Measurements from ENCODE around the gene MYH11. TPM values are rescaled to one million over a fixed set of nuclear protein-coding genes. Genes with fewer than 3 reads are reported as not detected.

MYH11 gene
- total and polyA plus RNA-seq, 4 experiments from 2014 or later = 0.26 to 1.9 TPM; not detected in 2

GRCh38 chr16:15743657-15744056 lies 113.2 kb downstream of the MYH11 start:
- Histone ChIP-seq H3K9me3 (ENCODE audit: control insufficient read depth in 1 of 2, low read length in 2 of 2) (no peaks in the 10 kb centered on the region), H3K36me3 (ENCODE audit: insufficient read depth, low read length) (no peaks in the 10 kb centered on the region), H3K27me3 (ENCODE audit: insufficient read depth, low read length) (no peaks in the 10 kb centered on the region), H3K4me3 (ENCODE audit: low read length in 2 of 2) (no peak overlapping the region), H3K4me1 (ENCODE audit: insufficient read depth, low read length) (no peaks in the 10 kb centered on the region), H3K27ac (ENCODE audit: low read depth, low read length) (no peak overlapping the region)
- ChIA-PET CTCF (ENCODE audit: partially characterized antibody) (no interaction called here), POLR2A (ENCODE audit: partially characterized antibody) (no interaction called here)
- H3K9me3 Mint-ChIP-seq = peaks cover 0 to 7% (median 4%) of the 10 kb centered on the region in 8 donors
- peak overlapping the region in 1 of 7 donors; percentile 48 for H3K27ac Mint-ChIP-seq
- DNase-seq = no peak
- intact Hi-C loops (cut with micrococcal nuclease) = no loop called here
- H3K36me3 Mint-ChIP-seq = peaks cover 29 to 45% of the 10 kb centered on the region in 2 donors
- H3K4me3 Mint-ChIP-seq = no peak overlapping the region
- no peaks in the 10 kb centered on the region for H3K27me3 Mint-ChIP-seq
- H3K4me1 Mint-ChIP-seq = peaks cover 0 to 3% (median 0%) of the 10 kb centered on the region in 4 donors

GRCh38 chr16:15742716-15743115 lies 114.1 kb downstream of the MYH11 start:
- H3K27me3 Mint-ChIP-seq = no peaks in the 10 kb centered on the region
- peaks cover 0 to 7% (median 3%) of the 10 kb centered on the region in 8 donors for H3K9me3 Mint-ChIP-seq
- POLR2A ChIA-PET (ENCODE audit: partially characterized antibody) = no interaction called here
- no peak overlapping the region for H3K27ac Mint-ChIP-seq
- Histone ChIP-seq H3K27me3 (ENCODE audit: insufficient read depth, low read length) (no peaks in the 10 kb centered on the region), H3K36me3 (ENCODE audit: insufficient read depth, low read length) (no peaks in the 10 kb centered on the region), H3K9me3 (ENCODE audit: control insufficient read depth in 1 of 2, low read length in 2 of 2) (no peaks in the 10 kb centered on the region), H3K4me1 (ENCODE audit: insufficient read depth, low read length) (no peaks in the 10 kb centered on the region), H3K4me3 (ENCODE audit: low read length in 2 of 2) (no peak overlapping the region), H3K27ac (ENCODE audit: low read depth, low read length) (no peak overlapping the region)
- intact Hi-C loops (cut with micrococcal nuclease) = no loop called here
- CTCF ChIA-PET (ENCODE audit: partially characterized antibody) = no interaction called here
- DNase-seq = no peak
- H3K4me1 Mint-ChIP-seq = peaks cover 0 to 3% (median 0%) of the 10 kb centered on the region in 4 donors
- peaks cover 29 to 41% of the 10 kb centered on the region in 2 donors for H3K36me3 Mint-ChIP-seq
- no peak overlapping the region for H3K4me3 Mint-ChIP-seq

GRCh38 chr16:15741207-15741871 lies 115.5 kb downstream of the MYH11 start:
- Mint-ChIP-seq H3K27ac (no peak overlapping the region), H3K27me3 (no peaks in the 10 kb centered on the region), H3K36me3 (peaks cover 38 to 48% of the 10 kb centered on the region in 2 donors), H3K9me3 (peaks cover 0 to 7% (median 3%) of the 10 kb centered on the region in 8 donors), H3K4me3 (peak overlapping the region in 1 of 8 donors; percentile 22), H3K4me1 (peaks cover 0 to 5% (median 2%) of the 10 kb centered on the region in 4 donors)
- Histone ChIP-seq H3K27ac (ENCODE audit: low read depth, low read length) (no peak overlapping the region), H3K4me1 (ENCODE audit: insufficient read depth, low read length) (no peaks in the 10 kb centered on the region), H3K36me3 (ENCODE audit: insufficient read depth, low read length) (no peaks in the 10 kb centered on the region), H3K9me3 (ENCODE audit: control insufficient read depth in 1 of 2, low read length in 2 of 2) (no peaks in the 10 kb centered on the region), H3K4me3 (ENCODE audit: low read length in 2 of 2) (no peak overlapping the region), H3K27me3 (ENCODE audit: insufficient read depth, low read length) (no peaks in the 10 kb centered on the region)
- intact Hi-C loops (cut with micrococcal nuclease) = no loop called here
- no peak for DNase-seq
- ChIA-PET POLR2A (ENCODE audit: partially characterized antibody) (no interaction called here), CTCF (ENCODE audit: partially characterized antibody) (no interaction called here)

- Mint-ChIP-seq H3K27me3 (no peaks in the 10 kb centered on the region), H3K4me1 (peaks cover 0 to 5% (median under 1%) of the 10 kb centered on the region in 4 donors), H3K36me3 (peaks cover 43 to 52% of the 10 kb centered on the region in 2 donors), H3K4me3 (no peak overlapping the region), H3K27ac (no peak overlapping the region), H3K9me3 (peaks cover 0 to 7% (median 3%) of the 10 kb centered on the region in 8 donors)
- H3K27ac ChIP-seq (ENCODE audit: low read depth, low read length) = no peak overlapping the region
- H3K4me3 ChIP-seq (ENCODE audit: low read length in 2 of 2) = no peak overlapping the region
- H3K4me1 ChIP-seq (ENCODE audit: insufficient read depth, low read length) = no peaks in the 10 kb centered on the region
- POLR2A ChIA-PET (ENCODE audit: partially characterized antibody) = no interaction called here
- no peaks in the 10 kb centered on the region for H3K9me3 ChIP-seq (ENCODE audit: control insufficient read depth in 1 of 2, low read length in 2 of 2)
- no peak for DNase-seq
- H3K27me3 ChIP-seq (ENCODE audit: insufficient read depth, low read length) = no peaks in the 10 kb centered on the region
- H3K36me3 ChIP-seq (ENCODE audit: insufficient read depth, low read length) = no peaks in the 10 kb centered on the region
- intact Hi-C loops (cut with micrococcal nuclease) = no loop called here
- CTCF ChIA-PET (ENCODE audit: partially characterized antibody) = no interaction called here
Measured at GRCh38 chr16:15739950-15740349, 116.9 kb downstream of the MYH11 start.

- intact Hi-C loops (cut with micrococcal nuclease) = no loop called here
- Histone ChIP-seq H3K4me1 (ENCODE audit: insufficient read depth, low read length) (no peaks in the 10 kb centered on the region), H3K27me3 (ENCODE audit: insufficient read depth, low read length) (no peaks in the 10 kb centered on the region), H3K36me3 (ENCODE audit: insufficient read depth, low read length) (no peaks in the 10 kb centered on the region), H3K9me3 (ENCODE audit: control insufficient read depth in 1 of 2, low read length in 2 of 2) (no peaks in the 10 kb centered on the region), H3K27ac (ENCODE audit: low read depth, low read length) (no peak overlapping the region), H3K4me3 (ENCODE audit: low read length in 2 of 2) (no peak overlapping the region)
- ChIA-PET CTCF (ENCODE audit: partially characterized antibody) (no interaction called here), POLR2A (ENCODE audit: partially characterized antibody) (no interaction called here)
- Mint-ChIP-seq H3K36me3 (peaks cover 46 to 55% of the 10 kb centered on the region in 2 donors), H3K4me1 (peaks cover 0 to 5% (median 0%) of the 10 kb centered on the region in 4 donors), H3K4me3 (no peak overlapping the region), H3K27ac (no peak overlapping the region), H3K27me3 (no peaks in the 10 kb centered on the region), H3K9me3 (peaks cover 0 to 7% (median 3%) of the 10 kb centered on the region in 8 donors)
- DNase-seq = no peak
Measured at GRCh38 chr16:15739464-15739863, 117.4 kb downstream of the MYH11 start.

GRCh38 chr16:15737140-15737644 lies 119.6 kb downstream of the MYH11 start:
- no peaks in the 10 kb centered on the region for H3K9me3 ChIP-seq (ENCODE audit: control insufficient read depth in 1 of 2, low read length in 2 of 2)
- no peak overlapping the region for H3K27ac ChIP-seq (ENCODE audit: low read depth, low read length)
- Mint-ChIP-seq H3K9me3 (peaks cover 0 to 7% (median 3%) of the 10 kb centered on the region in 8 donors), H3K36me3 (peaks cover 40 to 62% of the 10 kb centered on the region in 2 donors), H3K4me1 (peaks cover 0 to 5% (median 0%) of the 10 kb centered on the region in 4 donors), H3K4me3 (no peak overlapping the region), H3K27ac (peak overlapping the region in 3 of 7 donors; percentile 44 to 91 (median 53)), H3K27me3 (no peaks in the 10 kb centered on the region)
- no peaks in the 10 kb centered on the region for H3K4me1 ChIP-seq (ENCODE audit: insufficient read depth, low read length)
- DNase-seq = no peak
- no peaks in the 10 kb centered on the region for H3K27me3 ChIP-seq (ENCODE audit: insufficient read depth, low read length)
- H3K4me3 ChIP-seq (ENCODE audit: low read length in 2 of 2) = no peak overlapping the region
- CTCF ChIA-PET (ENCODE audit: partially characterized antibody) = no interaction called here
- H3K36me3 ChIP-seq (ENCODE audit: insufficient read depth, low read length) = no peaks in the 10 kb centered on the region
- intact Hi-C loops (cut with micrococcal nuclease) = no loop called here
- POLR2A ChIA-PET (ENCODE audit: partially characterized antibody) = no interaction called here

GRCh38 chr16:15736529-15736928 lies 120.3 kb downstream of the MYH11 start:
- ChIA-PET POLR2A (ENCODE audit: partially characterized antibody) (no interaction called here), CTCF (ENCODE audit: partially characterized antibody) (no interaction called here)
- H3K36me3 ChIP-seq (ENCODE audit: insufficient read depth, low read length) = no peaks in the 10 kb centered on the region
- H3K27me3 Mint-ChIP-seq = no peaks in the 10 kb centered on the region
- H3K4me3 ChIP-seq (ENCODE audit: low read length in 2 of 2) = no peak overlapping the region
- peaks cover 37 to 57% of the 10 kb centered on the region in 2 donors for H3K36me3 Mint-ChIP-seq
- H3K27ac Mint-ChIP-seq = peak overlapping the region in 2 of 7 donors; percentile 19 to 91
- peaks cover 0 to 5% (median 0%) of the 10 kb centered on the region in 4 donors for H3K4me1 Mint-ChIP-seq
- H3K4me3 Mint-ChIP-seq = peak overlapping the region in 1 of 8 donors; percentile 32
- no peaks in the 10 kb centered on the region for H3K27me3 ChIP-seq (ENCODE audit: insufficient read depth, low read length)
- intact Hi-C loops (cut with micrococcal nuclease) = no loop called here
- no peaks in the 10 kb centered on the region for H3K4me1 ChIP-seq (ENCODE audit: insufficient read depth, low read length)
- no peaks in the 10 kb centered on the region for H3K9me3 ChIP-seq (ENCODE audit: control insufficient read depth in 1 of 2, low read length in 2 of 2)
- DNase-seq = no peak
- no peak overlapping the region for H3K27ac ChIP-seq (ENCODE audit: low read depth, low read length)
- peaks cover 0 to 4% (median 1%) of the 10 kb centered on the region in 8 donors for H3K9me3 Mint-ChIP-seq

All from CD4-positive, alpha-beta memory T cell (primary cell).